ENCODE data around the gene ROR2.

Gene ROR2

DNA sequence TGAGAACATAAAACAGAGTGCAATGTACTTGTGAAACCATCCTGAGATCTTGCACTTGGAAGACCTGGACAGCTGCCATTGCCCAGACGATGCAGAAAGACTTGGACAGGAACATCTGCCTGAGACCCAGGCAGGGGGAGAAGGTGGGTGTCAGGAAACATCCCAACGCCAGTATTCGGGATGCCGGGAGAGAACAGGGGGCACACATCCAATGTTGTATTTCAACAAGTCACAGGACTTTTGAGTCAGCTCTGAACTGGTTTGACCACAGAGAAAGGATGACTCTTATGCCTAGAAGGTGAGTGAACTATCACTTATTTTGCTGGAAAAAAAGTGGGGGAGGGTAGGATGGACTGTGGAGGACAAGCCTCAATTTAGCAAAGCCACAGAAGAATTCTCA, 124.6 kb downstream of the ROR2 start:
- H3K9me3 ChIP-seq, result no peaks in the 10 kb centered on the region
- H3K4me1 ChIP-seq, result peaks cover 7% of the 10 kb centered on the region
- H3K36me3 ChIP-seq, result no peaks in the 10 kb centered on the region
- H3K27me3 ChIP-seq, result no peaks in the 10 kb centered on the region
- H3K4me3 ChIP-seq (ENCODE audit: low read depth, low read length), result no peak overlapping the region
- DNase-seq, result no peak
- TF ChIP-seq, protein P1, sequence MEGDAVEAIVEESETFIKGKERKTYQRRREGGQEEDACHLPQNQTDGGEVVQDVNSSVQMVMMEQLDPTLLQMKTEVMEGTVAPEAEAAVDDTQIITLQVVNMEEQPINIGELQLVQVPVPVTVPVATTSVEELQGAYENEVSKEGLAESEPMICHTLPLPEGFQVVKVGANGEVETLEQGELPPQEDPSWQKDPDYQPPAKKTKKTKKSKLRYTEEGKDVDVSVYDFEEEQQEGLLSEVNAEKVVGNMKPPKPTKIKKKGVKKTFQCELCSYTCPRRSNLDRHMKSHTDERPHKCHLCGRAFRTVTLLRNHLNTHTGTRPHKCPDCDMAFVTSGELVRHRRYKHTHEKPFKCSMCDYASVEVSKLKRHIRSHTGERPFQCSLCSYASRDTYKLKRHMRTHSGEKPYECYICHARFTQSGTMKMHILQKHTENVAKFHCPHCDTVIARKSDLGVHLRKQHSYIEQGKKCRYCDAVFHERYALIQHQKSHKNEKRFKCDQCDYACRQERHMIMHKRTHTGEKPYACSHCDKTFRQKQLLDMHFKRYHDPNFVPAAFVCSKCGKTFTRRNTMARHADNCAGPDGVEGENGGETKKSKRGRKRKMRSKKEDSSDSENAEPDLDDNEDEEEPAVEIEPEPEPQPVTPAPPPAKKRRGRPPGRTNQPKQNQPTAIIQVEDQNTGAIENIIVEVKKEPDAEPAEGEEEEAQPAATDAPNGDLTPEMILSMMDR (IDR thresholded peaks at IDR 0.05; ENCODE audit: low read depth, low read length), result no peak

DNA sequence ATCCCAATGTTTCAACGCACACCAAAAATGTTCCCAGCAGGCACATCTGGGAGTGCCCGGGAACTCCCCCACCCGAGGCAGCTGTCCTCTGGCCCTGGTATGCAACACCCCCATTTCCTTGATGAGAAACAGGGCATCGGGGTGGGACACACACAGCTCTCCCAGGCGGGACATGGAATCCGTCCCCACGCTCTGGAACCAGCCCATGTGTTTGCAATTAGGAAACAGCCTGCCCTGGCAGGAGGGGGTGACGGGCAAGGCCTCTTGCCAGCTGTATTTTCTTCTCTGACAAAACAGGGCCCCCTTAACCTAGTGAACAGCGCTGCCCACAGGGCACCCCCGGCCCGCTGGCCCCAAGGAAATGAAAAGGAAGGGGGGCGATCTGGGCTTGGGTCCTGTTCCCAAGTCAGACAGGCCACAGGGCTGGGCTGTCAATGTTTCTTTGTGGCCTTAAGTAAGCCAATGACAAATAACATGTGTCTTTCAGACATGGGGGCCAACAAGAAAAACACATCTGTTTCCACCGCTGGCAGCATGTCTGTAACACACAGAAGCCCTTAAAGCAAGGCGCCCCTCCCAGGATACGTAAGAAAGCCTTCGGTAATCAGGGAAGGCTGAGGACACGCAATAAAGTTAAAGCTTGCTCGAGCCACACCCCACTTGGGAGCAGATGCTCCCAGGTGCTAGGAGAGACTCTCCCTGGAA, 125.3 kb downstream of the ROR2 start:
- peak; percentile 47 for DNase-seq
- TF ChIP-seq, protein P1 (IDR thresholded peaks at IDR 0.05; ENCODE audit: low read depth, low read length), result no peak
- H3K36me3 ChIP-seq, result no peaks in the 10 kb centered on the region
- peaks cover 7% of the 10 kb centered on the region for H3K4me1 ChIP-seq
- H3K9me3 ChIP-seq, result no peaks in the 10 kb centered on the region
- H3K4me3 ChIP-seq (ENCODE audit: low read depth, low read length), result no peak overlapping the region
- no peaks in the 10 kb centered on the region for H3K27me3 ChIP-seq

DNA sequence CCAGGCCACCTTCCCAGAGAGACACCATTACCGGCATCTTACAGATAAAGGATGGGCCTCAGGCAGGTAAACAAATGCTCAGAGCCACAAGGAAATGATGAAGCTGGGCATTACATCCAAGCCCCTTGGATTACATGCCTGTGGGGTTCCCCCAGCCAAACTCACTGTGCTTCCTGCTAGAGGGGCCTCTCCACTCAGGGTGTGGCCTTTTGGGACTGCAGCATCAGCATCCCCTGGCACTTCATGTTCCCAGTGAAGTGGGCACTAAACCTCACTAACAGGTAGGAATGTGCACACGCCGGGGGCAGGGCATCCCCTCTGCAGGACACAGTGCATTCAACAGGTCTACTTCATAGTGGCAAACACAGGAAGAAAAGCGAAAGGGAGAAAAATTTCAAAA, 125.9 kb downstream of the ROR2 start:
- Histone ChIP-seq H3K36me3 (no peaks in the 10 kb centered on the region), H3K27me3 (no peaks in the 10 kb centered on the region), H3K4me1 (peaks cover 7% of the 10 kb centered on the region), H3K4me3 (ENCODE audit: low read depth, low read length) (no peak overlapping the region), H3K9me3 (no peaks in the 10 kb centered on the region)
- TF ChIP-seq, protein P1 (IDR thresholded peaks at IDR 0.05; ENCODE audit: low read depth, low read length), result no peak
- DNase-seq, result no peak

DNA sequence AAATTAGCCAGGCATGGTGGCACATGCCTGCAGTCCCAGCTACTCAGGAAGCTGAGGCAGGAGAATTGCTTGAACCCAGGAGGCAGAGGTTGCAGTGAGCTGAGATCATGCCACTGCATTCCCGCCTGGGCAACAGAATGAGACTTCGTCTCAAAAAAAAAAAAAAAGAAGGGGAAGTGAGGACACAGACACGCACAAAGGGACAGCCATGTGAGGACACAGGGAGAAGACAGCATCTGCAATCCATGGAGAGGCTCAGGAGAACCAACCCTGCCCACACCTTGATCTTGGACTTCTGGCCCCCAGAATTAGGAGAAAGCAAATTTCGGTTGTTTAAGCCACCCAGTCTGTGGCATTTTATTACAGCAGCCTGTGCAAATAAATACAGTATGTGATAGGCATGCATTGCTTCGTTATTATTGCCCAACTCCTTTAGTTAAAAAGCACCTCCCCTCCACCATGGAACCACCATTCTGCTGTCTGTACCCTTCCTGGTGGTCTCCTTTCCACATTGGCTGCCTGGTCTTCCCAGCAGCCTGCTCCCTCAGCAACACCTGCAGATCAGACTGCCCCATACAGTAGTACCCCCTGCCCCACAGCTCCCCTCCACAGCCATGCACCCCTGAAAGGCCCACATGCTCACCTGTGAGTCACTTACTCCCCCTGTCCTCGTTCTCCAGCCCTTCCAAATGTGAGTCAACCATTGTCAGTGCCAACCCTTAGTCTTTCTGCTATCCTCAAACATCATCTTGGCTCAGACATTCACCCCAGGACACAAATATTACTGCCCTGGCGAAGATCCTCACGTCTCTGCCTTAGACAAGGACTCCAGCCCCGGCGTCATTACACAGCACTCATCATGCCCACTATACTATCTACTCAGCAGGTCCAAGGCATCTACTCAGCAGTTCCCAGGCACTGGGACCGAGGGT, 128.8 kb downstream of the ROR2 start:
- H3K4me1 ChIP-seq, result peaks cover 7% of the 10 kb centered on the region
- TF ChIP-seq, protein P1 (IDR thresholded peaks at IDR 0.05; ENCODE audit: low read depth, low read length), result no peak

DNA sequence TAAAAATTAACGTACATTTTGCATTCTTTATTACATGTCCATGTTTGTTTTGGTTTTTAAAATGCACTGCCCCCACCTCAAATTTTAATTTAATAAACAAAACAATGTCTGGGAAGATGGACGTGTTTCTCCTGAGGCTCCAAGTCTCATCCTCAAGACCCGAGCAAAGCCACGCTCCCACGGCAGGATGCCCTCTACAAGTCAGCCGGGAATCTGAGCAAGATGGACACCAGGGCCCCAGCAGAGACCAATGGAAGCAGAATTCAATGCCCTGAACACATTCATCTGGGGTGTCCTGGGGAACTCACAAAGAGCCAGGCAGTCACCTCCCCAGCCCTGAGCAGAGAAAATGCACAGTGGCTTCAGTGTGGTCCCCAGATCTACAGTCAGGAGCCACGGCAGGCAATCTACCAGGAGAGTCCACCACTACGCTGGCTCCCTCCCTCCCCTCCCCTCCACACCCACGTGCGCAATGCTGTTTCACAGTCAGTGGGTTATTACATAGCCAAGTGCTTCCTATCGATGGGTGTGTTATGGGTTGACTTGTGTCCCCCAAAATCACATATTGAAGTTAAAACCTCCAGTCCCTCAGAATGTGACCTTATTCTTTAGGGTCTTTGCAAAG, 129.8 kb downstream of the ROR2 start:
- TF ChIP-seq, protein P1 (IDR thresholded peaks at IDR 0.05; ENCODE audit: low read depth, low read length), result no peak

More for the DNA sequence above, 128.8 kb downstream of the ROR2 start:
- no peaks in the 10 kb centered on the region for H3K36me3 ChIP-seq
- H3K9me3 ChIP-seq, result no peaks in the 10 kb centered on the region
- H3K27me3 ChIP-seq, result no peaks in the 10 kb centered on the region
- no peak for DNase-seq
- H3K4me3 ChIP-seq (ENCODE audit: low read depth, low read length), result no peak overlapping the region

More for the DNA sequence above, 129.8 kb downstream of the ROR2 start:
- Histone ChIP-seq H3K9me3 (no peaks in the 10 kb centered on the region), H3K36me3 (no peaks in the 10 kb centered on the region), H3K27me3 (no peaks in the 10 kb centered on the region), H3K4me1 (peaks cover 10% of the 10 kb centered on the region), H3K4me3 (ENCODE audit: low read depth, low read length) (no peak overlapping the region)
- DNase-seq, result no peak

All from BE2C (cell line).